H1 (cell line): ENCODE results near the gene CD200. TPM values are rescaled to one million over a fixed set of nuclear protein-coding genes. Genes with fewer than 3 reads are reported as not detected.
"Not testable (repeated sequence)": the region's sequence is repeated elsewhere in the genome, so short reads cannot be mapped to it uniquely, and the experiment has no call there.

Source experiments
- CTCF ChIA-PET: fragments of 300-600 bp; sonication (Branson Sonifier 250); formaldehyde crosslinking; loops from one replicate; lab custom pipeline; 2021; ENCODE audit not compliant: partially characterized antibody; lab: Charles Lee
- POLR2A ChIA-PET: fragments of 300-600 bp; sonication (Branson Sonifier 250); formaldehyde crosslinking; loops from one replicate; lab custom pipeline; 2021; ENCODE audit warnings: inconsistent platforms; ENCODE audit not compliant: partially characterized antibody; lab: Charles Lee
- DNase-seq, 2 experiments: peaks; one replicate each; pipeline versions ENCODE4 v3.0.0 to v3.0.0-alpha.2; 2010 to 2022; ENCODE audit warnings: low spot score in 2 of 2, low read depth in 1 of 2, mixed read lengths in 1 of 2
- FAIRE-seq: peaks from 2 replicates; lab custom pipeline; 2011; peaks lifted over from hg19 to GRCh38; lab: Jason Lieb, UNC
- H2AFZ ChIP-seq: 2 replicates; pipeline ENCODE4 v1.8.1; 2012; ENCODE audit warnings: low read length, inconsistent platforms
- H2AK5ac ChIP-seq: 2 replicates; pipeline ENCODE4 v1.6.1; 2013; ENCODE audit warnings: low read depth, low read length
- H2BK120ac ChIP-seq: replicated peaks from 2 replicates; pipeline ENCODE3; 2013; ENCODE audit warnings: low read depth, low read length, inconsistent platforms
- H2BK12ac ChIP-seq: 2 replicates; pipeline ENCODE4 v1.6.1; 2013; ENCODE audit warnings: low read depth, low read length
- H2BK15ac ChIP-seq: 2 replicates; pipeline ENCODE4 v1.6.1; 2013; ENCODE audit warnings: low read length
- H2BK20ac ChIP-seq: 2 replicates; pipeline ENCODE4 v1.6.1; 2013; ENCODE audit warnings: low read length
- H2BK5ac ChIP-seq: 2 replicates; pipeline ENCODE4 v1.6.1; 2013; ENCODE audit warnings: low read depth, low read length
- H3K14ac ChIP-seq: 2 replicates; pipeline ENCODE4 v1.6.1; 2013; ENCODE audit warnings: inconsistent platforms; ENCODE audit not compliant: insufficient read length
- H3K18ac ChIP-seq: 2 replicates; pipeline ENCODE4 v1.6.1; 2013; ENCODE audit warnings: low read length; ENCODE audit errors: extremely low read depth
- H3K23ac ChIP-seq: 2 replicates; pipeline ENCODE4 v1.6.1; 2013; ENCODE audit warnings: inconsistent platforms; ENCODE audit not compliant: insufficient read length
- H3K23me2 ChIP-seq: 2 replicates; pipeline ENCODE4 v1.6.1; 2013; ENCODE audit warnings: low read depth, low read length
- H3K27ac ChIP-seq: 2 replicates; pipeline ENCODE4 v1.6.1; 2011; ENCODE audit warnings: low read depth, low read length, inconsistent platforms
- H3K27me3 ChIP-seq, 4 experiments: replicated peaks in 1 of 4; 1 replicate in 1 of 4; 2 replicates in 3 of 4; pipeline versions ENCODE4 v1.6.1 to v1.8.1; 2011 to 2013; ENCODE audit warnings: low read length in 3 of 4, mild to moderate bottlenecking in 3 of 4, inconsistent platforms in 2 of 4, mixed read lengths in 2 of 4, moderate library complexity in 1 of 4; ENCODE audit not compliant: control insufficient read depth in 3 of 4, insufficient read depth in 3 of 4; ENCODE audit errors: extremely low read depth in 1 of 4
- H3K36me3 ChIP-seq, 4 experiments: 2 replicates each; pipeline versions ENCODE4 v1.6.1 to v1.8.1; 2011 to 2013; ENCODE audit warnings: mild to moderate bottlenecking in 4 of 4, low read length in 3 of 4, moderate library complexity in 2 of 4, control low read depth in 1 of 4, inconsistent platforms in 1 of 4; ENCODE audit not compliant: insufficient read depth in 4 of 4, control insufficient read depth in 2 of 4
- H3K4ac ChIP-seq: replicated peaks from 2 replicates; pipeline ENCODE3; 2013; ENCODE audit warnings: low read length, low read depth, mixed read lengths, inconsistent platforms; ENCODE audit not compliant: insufficient read length
- H3K4me1 ChIP-seq, 4 experiments: replicated peaks in 1 of 4; 1 replicate in 1 of 4; 2 replicates in 3 of 4; pipeline versions ENCODE4 v1.6.1 to v1.8.1; 2011 to 2013; ENCODE audit warnings: low read length in 3 of 4, inconsistent platforms in 2 of 4, mixed read lengths in 1 of 4; ENCODE audit not compliant: insufficient read depth in 4 of 4, control insufficient read depth in 3 of 4
- H3K4me2 ChIP-seq, 2 experiments: 2 replicates each; pipeline versions ENCODE4 v1.6.1 to v1.8.1; 2011 to 2013; ENCODE audit warnings: low read depth in 2 of 2, low read length in 2 of 2, control low read depth in 1 of 2, inconsistent platforms in 1 of 2, mild to moderate bottlenecking in 1 of 2; ENCODE audit not compliant: insufficient read depth in 1 of 2
- H3K4me3 ChIP-seq, 4 experiments: fragments of 200-600, 300-600 bp in 1 of 4; sonication (generic), shearing (Covaris generic), sonication (Bioruptor Twin) in 1 of 4; 2 replicates each; pipeline versions ENCODE4 v1.5.1 to v1.8.1; 2011 to 2016; ENCODE audit warnings: low read length in 4 of 4, low read depth in 3 of 4, control low read depth in 2 of 4, inconsistent platforms in 2 of 4, mild to moderate bottlenecking in 2 of 4, mixed read lengths in 1 of 4, moderate library complexity in 1 of 4; ENCODE audit not compliant: insufficient read depth in 2 of 4; ENCODE audit errors: extremely low read depth in 1 of 4
- H3K56ac ChIP-seq: replicated peaks from 2 replicates; pipeline ENCODE3; 2013; ENCODE audit warnings: low read depth, mild to moderate bottlenecking, mixed read lengths, low read length, inconsistent platforms; ENCODE audit not compliant: insufficient read length
- H3K79me1 ChIP-seq: 2 replicates; pipeline ENCODE4 v1.6.1; 2013; ENCODE audit warnings: low read depth, low read length, control low read depth
- H3K79me2 ChIP-seq, 2 experiments: 2 replicates each; pipeline versions ENCODE4 v1.6.1 to v1.8.1; 2012 to 2013; ENCODE audit warnings: low read length in 2 of 2, mild to moderate bottlenecking in 2 of 2, inconsistent platforms in 1 of 2; ENCODE audit not compliant: insufficient read depth in 2 of 2, control insufficient read depth in 1 of 2
- H3K9ac ChIP-seq, 4 experiments: replicated peaks in 1 of 4; 1 replicate in 1 of 4; 2 replicates in 3 of 4; pipeline versions ENCODE4 v1.6.1 to v1.8.1; 2011 to 2013; ENCODE audit warnings: low read depth in 3 of 4, low read length in 3 of 4, control low read depth in 2 of 4, mild to moderate bottlenecking in 2 of 4, moderate library complexity in 2 of 4, inconsistent platforms in 1 of 4; ENCODE audit errors: extremely low read depth in 1 of 4
- H3K9me3 ChIP-seq, 2 experiments: 2 replicates each; pipeline versions ENCODE4 v1.6.1 to v1.8.1; 2012 to 2013; ENCODE audit warnings: mild to moderate bottlenecking in 2 of 2, moderate library complexity in 2 of 2, control low read depth in 1 of 2, inconsistent platforms in 1 of 2, low read depth in 1 of 2, low read length in 1 of 2, mixed read lengths in 1 of 2; ENCODE audit not compliant: insufficient read depth in 2 of 2
- H4K20me1 ChIP-seq, 2 experiments: replicated peaks in 1 of 2; 2 replicates each; pipeline versions ENCODE3 to v1.8.1; 2011 to 2013; ENCODE audit warnings: inconsistent platforms in 2 of 2, low read length in 2 of 2, mild to moderate bottlenecking in 1 of 2; ENCODE audit not compliant: insufficient read depth in 2 of 2, control insufficient read depth in 1 of 2
- H4K5ac ChIP-seq: 2 replicates; pipeline ENCODE4 v1.6.1; 2013; ENCODE audit warnings: low read length, low read depth, mixed read lengths, inconsistent platforms; ENCODE audit not compliant: insufficient read length
- H4K8ac ChIP-seq: 2 replicates; pipeline ENCODE4 v1.8.0; 2013; ENCODE audit warnings: mild to moderate bottlenecking, moderate library complexity, low read length, inconsistent platforms; ENCODE audit not compliant: insufficient read depth; ENCODE audit errors: extremely low read depth
- H4K91ac ChIP-seq: replicated peaks from 2 replicates; pipeline ENCODE3; 2013; ENCODE audit warnings: low read length, mixed read lengths, inconsistent platforms; ENCODE audit not compliant: insufficient read length
- RFX5 ChIP-seq: IDR thresholded peaks from 2 replicates; pipeline ENCODE4 v1.6.1; 2011; ENCODE audit warnings: low read depth, low read length, improper control_type of control experiment, borderline replicate concordance
- SP1 ChIP-seq: IDR thresholded peaks from 2 replicates; pipeline ENCODE4 v1.6.1; 2011; ENCODE audit warnings: low read depth, low read length
- WGBS, 2 experiments: shearing (Covaris generic) in 1 of 2; methylation state at CpG; one replicate each; pipeline versions ENCODE4 v1.1.6 to v1.1.7; 2013 to 2015; ENCODE audit warnings: low lambda C conversion rate in 2 of 2, mixed read lengths in 2 of 2, inconsistent platforms in 1 of 2, low coverage in 1 of 2, missing lambda C conversion rate in 1 of 2; ENCODE audit not compliant: insufficient replicate concordance in 2 of 2, insufficient coverage in 1 of 2, insufficient read length in 1 of 2; ENCODE audit errors: extremely low coverage in 1 of 2, missing lambda C conversion rate in 1 of 2; 5-methylcytosine and 5-hydroxymethylcytosine counted together
- polyA plus RNA-seq, 7 experiments: library from polyadenylated mRNA; depleted of rRNA in 3 of 7; stranded (reverse) in 5 of 7; unstranded in 2 of 7; fragments of >200 nt in 5 of 7; fragments of 200-250 nt in 2 of 7; gene quantifications; 1 replicate in 5 of 7; 2 replicates in 1 of 7; 4 replicates in 1 of 7; pipeline versions ENCODE4 v1.2.1 to v1.2.3, GENCODE V29; 2011 to 2013; ENCODE audit warnings: missing spikeins in 2 of 7, mixed read lengths in 2 of 7
- total RNA-seq: library from RNA; stranded (reverse); fragmentation: NEBNext Ultra II Directional; extraction: Animal tissue kit (Norgen Biotek cat#: 25700); gene quantifications from 2 replicates; pipeline ENCODE4 v1.2.1, GENCODE V29; 2021

The CD200 gene
- total and polyA plus RNA-seq, 2 of the 8 experiments (the other 6 are each of a cell fraction or from before 2014, with no cell fraction given), result 45.8 to 50.2 TPM

DNA sequence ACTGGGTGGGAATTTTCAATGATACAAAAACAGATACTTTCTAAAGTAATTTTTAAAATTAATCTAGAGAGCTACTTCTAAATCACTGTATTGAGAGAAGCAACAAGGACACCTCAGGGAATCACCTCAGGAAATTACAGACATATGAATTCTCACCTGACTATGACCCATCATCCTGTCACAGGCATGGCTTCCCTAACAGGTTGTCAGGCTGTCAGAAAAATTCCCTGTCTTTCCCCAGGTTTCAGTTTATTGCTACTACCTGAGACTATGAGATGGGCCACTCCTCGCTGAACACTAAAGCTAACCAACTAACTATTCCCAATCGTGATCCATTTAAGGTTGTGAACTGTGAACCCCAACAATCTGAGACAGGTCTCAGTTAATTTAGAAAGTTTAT, 66.1 kb downstream of the CD200 start (continued):
- TF ChIP-seq RFX5 (no peak), SP1 (no peak)
- TF ChIP-seq, all 59 proteins: peak for 0

DNA sequence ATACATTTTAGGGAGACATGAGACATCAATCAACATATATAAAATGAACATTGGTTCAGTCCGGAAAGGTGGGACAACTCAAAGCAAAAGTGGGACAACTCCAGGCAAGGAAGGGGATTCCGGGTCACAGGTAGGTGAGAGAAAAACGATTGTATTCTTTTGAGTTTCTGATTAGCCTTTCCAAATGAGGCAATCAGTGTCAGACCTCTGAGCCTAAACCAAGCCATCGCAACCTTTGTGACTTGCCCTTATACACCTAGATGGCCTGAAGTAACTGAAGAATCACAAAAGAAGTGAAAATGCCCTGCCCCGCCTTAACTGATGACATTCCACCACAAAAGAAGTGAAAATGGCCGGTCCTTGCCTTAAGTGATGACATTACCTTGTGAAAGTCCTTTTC, 66.6 kb downstream of the CD200 start:
- H3K23ac ChIP-seq, H3K4me3 ChIP-seq, H2BK15ac ChIP-seq, H4K5ac ChIP-seq, H4K20me1 ChIP-seq, H4K91ac ChIP-seq, H3K23me2 ChIP-seq, H3K79me2 ChIP-seq, H2AFZ ChIP-seq, H3K56ac ChIP-seq, H3K27me3 ChIP-seq, H3K9ac ChIP-seq, H3K14ac ChIP-seq, FAIRE-seq, H3K4ac ChIP-seq, H3K36me3 ChIP-seq, H3K79me1 ChIP-seq, DNase-seq, H3K9me3 ChIP-seq, H2AK5ac ChIP-seq, H4K8ac ChIP-seq: not testable (repeated sequence)
- H2BK12ac ChIP-seq, result peak overlapping the region; percentile 81; the same call in 1 of the 2 replicates
- ChIA-PET POLR2A (interaction anchor here (1.3 to 4.0 kb wide), 8 partner anchors 8 to 106 kb away, joined by 3 to 17 read pairs (median 4); partner anchors contain the start of gene SLC9C1), CTCF (interaction anchor here (1.2 kb wide), 1 partner anchor 55 kb away, joined by 3 read pairs; no protein-coding TSS in a partner anchor)
- H3K27ac ChIP-seq, result peak overlapping the region; percentile 28; the same call in 1 of the 2 replicates
- peak overlapping the region; percentile 52; the same call in 1 of the 2 replicates for H3K18ac ChIP-seq
- H3K4me1 ChIP-seq, result peaks cover 2 to 24% (median 11%) of the 10 kb centered on the region in 4 experiments; a peak in 6 of 7 replicates
- H2BK5ac ChIP-seq, result peak overlapping the region; percentile 89
- H2BK120ac ChIP-seq, result peak overlapping the region; percentile 4
- 50% methylated on average over 6 of the region's 6 CpGs; no CpG with 5 or more reads in 1 of the 2 experiments for WGBS, 2 experiments
- peak overlapping the region; percentile 82; the same call in 1 of the 2 replicates for H2BK20ac ChIP-seq
- peak overlapping the region in 1 of 2 experiments; percentile 66; a peak in 2 of 4 replicates for H3K4me2 ChIP-seq
